ENCODE results near the gene RBM19. TPM values are rescaled to one million over a fixed set of nuclear protein-coding genes. Genes with fewer than 3 reads are reported as not detected.
"Not testable (repeated sequence)": the region's sequence is repeated elsewhere in the genome, so short reads cannot be mapped to it uniquely, and the experiment has no call there.

Gene RBM19
- total RNA-seq, 1 donor from 2014 or later, result 30.4 TPM

DNA sequence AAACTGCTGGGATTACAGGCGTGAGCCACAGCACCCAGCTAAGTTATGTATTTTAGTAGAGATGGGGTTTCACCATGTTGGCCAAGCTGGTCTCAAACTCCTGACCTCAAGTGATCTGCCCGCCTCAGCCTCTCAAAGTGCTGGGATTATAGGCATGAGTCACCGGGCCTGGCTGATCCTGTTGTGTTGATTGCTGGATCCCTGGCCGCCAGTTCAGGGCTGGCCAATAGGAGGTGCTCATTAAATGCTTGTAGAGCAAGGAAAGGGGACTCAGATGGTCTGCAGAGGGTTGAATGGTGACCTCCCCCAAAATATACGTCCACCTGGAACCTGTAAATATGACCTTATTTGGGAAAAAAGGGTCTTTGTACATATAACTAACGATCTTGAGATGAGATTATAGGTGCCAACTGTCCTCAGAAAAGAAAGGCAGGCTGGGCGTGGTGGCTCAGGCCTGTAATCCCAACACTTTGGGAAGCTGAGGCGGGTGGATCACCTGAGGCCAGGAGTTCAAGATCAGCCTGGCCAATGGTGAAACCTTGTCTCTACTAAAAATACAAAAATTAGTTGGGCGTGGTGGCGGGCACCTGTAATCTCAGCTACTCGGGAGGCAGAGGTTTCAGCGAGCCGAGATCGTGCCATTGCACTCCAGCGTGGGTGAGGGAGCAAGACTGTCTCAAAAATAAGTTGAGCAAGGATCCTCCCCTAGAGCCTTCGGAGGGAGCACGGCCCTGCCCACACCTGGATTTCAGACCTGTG is 156.5 kb downstream of the RBM19 start:
- DNase-seq (ENCODE audit: low spot score), result not testable (repeated sequence)

- DNase-seq (ENCODE audit: low spot score), result no peak
These were observed 157.8 kb downstream of the RBM19 start for GRCh38 chr12:113808095-113808951.

- no peak for DNase-seq (ENCODE audit: low spot score)
These were observed 160.5 kb downstream of the RBM19 start for GRCh38 chr12:113805673-113806072.

GRCh38 chr12:113804961-113805600 is 161.0 kb downstream of the RBM19 start:
- DNase-seq (ENCODE audit: low spot score), result no peak

DNA sequence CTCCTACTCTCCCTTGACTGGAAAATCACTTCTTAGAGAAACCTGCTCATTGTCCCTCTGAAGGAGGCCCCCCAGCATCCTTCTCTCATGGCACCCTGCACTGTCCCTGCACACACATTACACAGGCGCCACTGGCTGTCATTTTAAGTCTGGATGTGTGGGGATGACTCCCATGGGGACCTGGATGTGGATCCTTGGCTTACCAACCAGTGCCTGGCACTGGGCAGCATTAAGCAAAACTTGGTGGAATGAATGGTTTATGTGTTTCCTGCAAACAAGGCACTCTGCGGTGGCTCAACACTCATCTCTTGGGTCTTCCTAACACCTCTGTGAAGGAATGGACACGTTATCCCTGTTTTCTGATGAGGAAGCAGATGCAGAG is 162.4 kb downstream of the RBM19 start:
- no peak for DNase-seq (ENCODE audit: low spot score)

GRCh38 chr12:113802966-113803758 is 163.0 kb downstream of the RBM19 start:
- no peak for DNase-seq (ENCODE audit: low spot score)

- DNase-seq (ENCODE audit: low spot score), result no peak
These were observed 163.9 kb downstream of the RBM19 start for GRCh38 chr12:113802000-113802749.

DNA sequence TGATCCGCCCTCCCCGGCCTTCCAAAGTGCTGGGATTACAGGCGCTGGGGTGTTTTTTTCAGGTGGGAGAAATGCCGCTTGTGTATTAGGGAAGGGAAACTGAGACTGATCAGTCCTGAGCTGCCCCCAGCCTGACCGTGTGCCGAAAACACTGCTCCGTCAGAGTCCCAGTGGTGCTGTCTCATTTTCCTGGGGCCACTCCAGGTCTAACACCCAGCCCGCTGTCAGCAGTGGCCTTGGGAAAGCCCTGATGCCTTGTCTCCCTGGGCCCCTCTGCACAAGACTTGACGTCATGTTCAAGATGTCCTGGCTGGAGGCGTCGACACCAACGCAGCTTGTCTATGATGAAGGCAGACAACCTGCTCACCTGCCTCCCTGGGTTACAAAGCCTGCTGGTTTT is 165.9 kb downstream of the RBM19 start:
- DNase-seq (ENCODE audit: low spot score), result no peak

DNA sequence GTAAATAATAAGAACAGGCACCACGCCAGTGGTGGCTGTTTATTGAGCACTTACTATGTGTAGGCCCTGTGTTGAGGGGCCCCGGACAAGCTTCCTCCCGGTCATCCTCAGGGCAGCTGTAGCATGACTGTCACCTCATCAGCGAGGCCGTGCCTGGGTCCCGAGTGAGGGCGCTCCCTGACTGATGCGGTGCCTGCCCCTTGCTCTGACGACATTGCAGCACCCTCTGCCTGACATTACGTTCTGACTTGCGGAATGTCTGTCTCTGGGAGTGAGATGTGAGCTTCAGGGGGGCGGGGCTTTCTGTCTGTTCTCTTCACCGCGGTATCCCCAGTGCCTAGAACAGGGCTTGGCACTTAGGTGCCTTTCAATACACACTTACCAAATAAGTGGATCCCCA is 167.6 kb downstream of the RBM19 start:
- DNase-seq (ENCODE audit: low spot score), result no peak

- DNase-seq (ENCODE audit: low spot score), result no peak
These were observed 168.6 kb downstream of the RBM19 start for GRCh38 chr12:113797535-113797868.

- no peak for DNase-seq (ENCODE audit: low spot score)
These were observed 169.1 kb downstream of the RBM19 start for GRCh38 chr12:113796852-113797534.

DNA sequence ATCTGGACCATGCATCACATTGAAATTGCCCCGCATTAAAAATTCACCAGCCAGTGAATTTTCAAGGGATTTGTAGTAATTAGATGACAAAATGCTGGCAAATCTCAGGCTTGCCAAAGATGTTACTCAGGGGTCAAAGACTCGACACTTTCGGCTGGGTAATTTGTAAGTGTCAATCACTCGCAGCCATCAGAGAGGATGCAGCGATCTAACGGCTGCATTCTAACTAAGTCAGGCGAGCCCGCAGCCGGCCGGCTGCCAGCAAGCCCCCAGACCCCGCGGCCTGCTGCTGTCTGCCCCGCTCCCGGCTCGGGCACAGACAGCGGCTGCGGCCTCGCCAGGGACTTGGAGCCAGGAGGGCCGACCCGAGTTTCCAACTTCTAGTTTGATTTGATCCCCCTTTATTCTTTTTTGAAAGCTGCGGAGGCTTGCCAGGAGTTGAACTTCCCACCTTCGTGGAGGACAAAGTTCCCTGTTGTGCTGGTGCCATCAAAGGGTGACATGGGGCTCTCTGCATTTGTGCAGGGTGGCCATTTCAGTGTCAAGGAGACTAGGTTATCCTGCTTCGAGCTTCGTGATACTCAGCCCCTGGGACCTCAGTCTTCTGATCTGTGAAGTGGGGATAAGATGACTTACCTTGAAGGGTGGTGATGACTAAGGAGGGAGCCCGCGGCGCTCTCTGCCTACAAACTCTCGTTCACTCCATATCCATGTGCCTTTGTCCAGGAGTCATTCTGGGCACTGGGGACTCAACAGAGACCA is 169.9 kb downstream of the RBM19 start:
- DNase-seq (ENCODE audit: low spot score), result no peak

- DNase-seq (ENCODE audit: low spot score), result no peak
These were observed 170.7 kb downstream of the RBM19 start for GRCh38 chr12:113795445-113795844.

- no peak for DNase-seq (ENCODE audit: low spot score)
These were observed 171.4 kb downstream of the RBM19 start for GRCh38 chr12:113794774-113795173.

GRCh38 chr12:113793250-113793649 is 172.9 kb downstream of the RBM19 start:
- DNase-seq (ENCODE audit: low spot score), result no peak

DNA sequence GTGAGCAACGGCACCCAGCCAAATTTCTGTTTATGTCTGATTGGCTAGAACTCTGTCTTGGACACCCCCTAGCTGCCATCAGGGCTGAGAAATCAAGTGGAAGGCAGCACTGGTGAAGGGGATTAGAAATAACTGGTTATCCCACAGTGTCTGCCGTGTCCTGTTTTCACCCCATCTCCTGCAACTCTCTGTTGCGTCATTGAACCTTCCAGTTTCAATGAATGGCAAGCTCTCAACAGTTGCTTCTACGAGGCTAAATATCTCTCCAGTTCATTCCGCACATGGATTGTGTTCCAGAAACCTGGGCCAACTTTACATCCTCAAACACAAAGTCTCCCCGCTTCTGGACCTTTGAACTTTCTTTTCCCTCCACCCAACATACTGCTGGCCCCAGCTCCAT is 173.7 kb downstream of the RBM19 start:
- DNase-seq (ENCODE audit: low spot score), result no peak

DNA sequence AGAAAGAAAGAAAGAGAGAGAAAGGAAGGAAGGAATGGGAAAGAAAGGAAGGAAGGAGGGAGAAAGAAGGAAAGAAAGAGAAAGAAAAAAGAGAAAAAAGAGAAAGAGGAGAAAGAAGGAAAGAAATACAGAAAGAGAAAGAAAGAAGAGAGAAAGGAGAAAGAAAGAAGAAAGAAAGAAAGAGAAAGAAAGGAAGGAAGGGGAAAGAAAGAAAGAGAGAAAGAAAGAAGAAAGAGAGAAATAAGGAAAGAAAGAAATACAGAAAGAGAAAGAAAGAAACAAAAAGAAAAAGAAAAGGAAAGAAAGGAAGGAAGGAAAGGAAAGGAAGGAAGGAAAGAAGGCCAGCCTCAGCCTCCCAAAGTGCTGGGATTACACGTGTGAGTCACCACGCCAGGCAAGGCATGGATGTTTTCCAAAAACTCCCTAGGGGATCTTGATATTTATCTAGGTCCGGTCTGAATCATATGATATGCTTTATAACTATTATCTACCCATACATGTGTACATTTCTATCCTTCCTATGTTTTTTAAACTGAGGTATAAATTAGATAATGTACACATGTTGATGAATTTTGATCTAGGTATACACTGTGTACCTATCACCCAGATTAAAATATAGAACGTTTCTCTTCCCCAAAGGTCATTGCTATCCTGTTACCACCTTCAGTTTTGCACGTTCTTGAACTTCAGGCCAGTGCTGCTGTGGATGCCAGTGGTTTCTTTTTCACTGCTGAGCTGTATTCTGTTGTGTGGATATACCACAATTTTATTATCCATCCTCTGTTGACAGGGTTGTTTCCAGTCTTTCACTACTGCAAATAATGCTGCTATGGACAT is 177.9 kb downstream of the RBM19 start:
- no peak for DNase-seq (ENCODE audit: low spot score)

GRCh38 chr12:113786107-113786506 is 180.0 kb downstream of the RBM19 start:
- DNase-seq (ENCODE audit: low spot score), result no peak
